ENCODE results near the gene GYG2.
A peak's percentile ranks its signal among the peaks of the same experiment; 100 is the strongest.
"Not testable (repeated sequence)": the region's sequence is repeated elsewhere in the genome, so short reads cannot be mapped to it uniquely, and the experiment has no call there.

GYG2 gene

GRCh38 chrX:2828344-2828958 lies at the start of gene GYG2:
TSS of gene GYG2 (plus strand) at chrX:2828930. CDS start at chrX:2830189, 1,259 bp downstream.
- no peak for DNase-seq

- DNase-seq: not testable (repeated sequence)
Observed at GRCh38 chrX:2780472-2781225, 48.1 kb upstream of the GYG2 start.

- no peak for DNase-seq
Observed at GRCh38 chrX:2781226-2781571, 47.5 kb upstream of the GYG2 start.

DNA sequence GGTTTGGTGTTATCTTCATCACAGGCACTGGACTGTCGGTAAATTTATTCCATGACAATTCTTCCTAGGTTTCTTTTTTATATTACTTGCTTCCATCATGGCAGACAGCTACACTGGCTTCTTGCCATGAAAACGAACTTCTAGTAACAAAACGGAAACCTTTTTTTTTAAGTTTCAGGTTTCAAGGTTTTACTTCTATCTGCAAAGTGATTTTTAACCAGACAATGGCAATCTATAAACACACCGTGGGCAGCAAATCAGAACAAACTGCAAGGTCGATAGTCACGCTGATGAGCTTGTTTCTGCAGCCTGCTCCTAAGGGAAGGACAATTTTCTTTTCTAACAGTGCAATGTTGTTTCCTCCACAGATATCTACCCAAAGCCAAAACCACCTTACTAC lies 47.0 kb upstream of the GYG2 start:
- DNase-seq: no peak

GRCh38 chrX:2782171-2782570 lies 46.6 kb upstream of the GYG2 start:
- DNase-seq: no peak

DNA sequence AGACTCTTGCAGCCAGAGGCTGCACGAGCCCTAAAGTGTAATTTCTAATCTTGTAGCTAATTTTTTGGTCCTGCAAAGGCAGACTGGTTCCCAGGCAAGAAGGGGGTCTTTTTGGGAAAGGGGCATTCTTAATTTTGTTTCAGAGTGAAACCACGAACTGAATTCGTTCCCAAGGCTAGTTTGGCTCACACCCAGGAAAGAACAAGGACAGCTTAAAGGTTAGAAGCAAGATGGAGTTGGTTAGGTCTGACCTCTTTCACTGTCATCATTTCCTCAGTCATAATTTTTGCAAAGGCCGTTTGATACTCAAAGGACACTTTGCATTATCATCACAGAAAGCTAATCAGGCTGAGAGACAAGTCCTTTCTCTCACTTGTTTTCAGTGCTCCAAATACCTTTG lies 46.0 kb upstream of the GYG2 start:
- no peak for DNase-seq

- DNase-seq: no peak
Observed at GRCh38 chrX:2784026-2784425, 44.7 kb upstream of the GYG2 start.

DNA sequence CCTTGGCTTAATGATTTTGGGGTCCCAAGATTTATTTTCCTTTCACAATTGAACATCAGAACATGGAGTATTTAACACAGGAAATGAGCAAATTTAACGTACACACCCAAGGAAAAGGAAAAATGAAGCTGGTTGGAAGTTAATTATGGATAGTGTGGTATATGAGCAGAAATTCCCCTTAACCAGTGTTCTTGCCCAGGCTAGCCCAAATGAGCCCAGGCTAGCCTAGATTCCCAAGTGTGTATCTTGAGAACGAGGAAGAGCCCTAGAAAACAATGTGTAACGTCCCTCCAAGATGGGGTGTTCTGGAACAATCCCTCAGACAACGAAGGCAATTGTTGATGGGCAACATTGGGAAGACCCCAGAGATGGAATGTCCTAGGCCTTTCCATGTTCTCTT lies 43.2 kb upstream of the GYG2 start:
- DNase-seq: no peak

- DNase-seq: no peak
Observed at GRCh38 chrX:2788980-2789379, 39.8 kb upstream of the GYG2 start.

DNA sequence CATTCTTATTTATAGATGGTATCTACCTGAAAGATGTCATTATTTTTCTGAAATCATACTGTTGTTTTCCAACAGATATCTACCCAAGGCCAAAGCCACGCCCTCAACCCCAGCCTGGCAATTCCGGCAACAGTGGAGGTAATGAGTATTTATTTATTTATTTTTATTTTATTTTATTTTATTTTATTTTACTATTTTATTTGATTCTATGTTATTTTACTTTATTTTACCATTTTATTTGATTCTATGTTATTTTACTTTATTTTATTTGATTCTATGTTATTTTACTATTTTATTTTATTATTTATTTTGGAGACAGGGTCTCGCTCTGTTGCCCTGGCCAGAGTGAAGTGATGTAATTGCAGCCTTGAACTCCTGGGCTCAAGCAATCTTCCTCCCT lies 39.2 kb upstream of the GYG2 start:
- DNase-seq: no peak

DNA sequence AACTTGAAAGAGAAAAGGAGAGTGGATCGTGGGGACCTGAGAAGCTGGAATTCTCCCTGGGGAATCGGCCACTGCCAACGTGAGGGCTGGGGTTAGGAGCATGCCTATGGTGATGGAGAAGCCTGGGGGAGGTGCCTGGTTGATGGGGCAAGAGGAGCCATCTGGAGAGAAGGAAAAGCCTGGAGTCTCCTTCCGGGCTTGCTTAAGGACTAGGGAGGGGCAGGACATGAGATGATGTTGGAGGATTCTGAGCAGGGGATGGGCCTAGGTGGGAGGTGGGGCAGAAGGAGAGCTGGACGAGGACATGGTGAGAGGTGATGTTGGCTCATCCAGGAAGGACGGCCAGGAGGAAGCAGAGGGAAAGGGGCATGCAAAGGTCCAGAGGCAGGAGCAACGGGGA lies 35.0 kb upstream of the GYG2 start:
- no peak for DNase-seq

DNA sequence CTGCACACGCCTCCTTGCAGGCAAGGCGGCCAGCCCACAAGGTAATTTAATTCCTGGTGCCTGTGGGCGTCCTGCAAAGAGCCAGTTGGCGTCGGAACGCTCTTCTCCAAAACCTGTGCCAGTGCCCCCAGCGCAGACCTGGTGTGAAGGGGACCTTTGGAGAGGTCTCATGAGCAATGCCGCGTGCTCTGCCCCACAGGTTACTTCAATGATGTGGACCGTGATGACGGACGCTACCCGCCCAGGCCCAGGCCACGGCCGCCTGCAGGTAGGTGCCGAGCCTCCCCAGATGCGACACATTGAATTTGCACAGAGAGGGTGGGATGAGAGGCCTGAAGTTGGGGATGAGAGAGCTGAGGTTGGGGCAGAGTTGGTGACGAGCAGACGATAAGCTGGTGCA lies 34.4 kb upstream of the GYG2 start:
- DNase-seq: no peak

DNA sequence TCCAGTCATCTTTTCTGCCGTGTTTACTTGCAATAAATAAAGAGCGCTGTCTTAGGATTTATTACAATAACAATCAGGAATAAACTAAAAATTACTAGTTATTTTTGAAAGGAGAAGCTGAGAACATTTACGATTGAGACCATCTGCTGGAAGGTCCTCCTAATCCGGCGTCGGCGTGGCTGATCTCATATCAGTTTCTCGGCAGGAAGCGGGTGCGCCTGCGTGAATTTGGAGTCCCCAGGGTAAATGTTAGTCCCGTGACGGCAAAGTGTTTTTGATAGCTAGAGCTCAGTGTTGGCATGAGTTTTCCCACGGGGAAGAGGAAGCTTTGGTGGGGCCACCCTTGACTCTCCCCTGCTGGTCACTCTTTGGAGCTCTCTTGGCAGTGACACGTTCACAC lies 31.9 kb upstream of the GYG2 start:
- DNase-seq: peak; percentile 2 to 35

DNA sequence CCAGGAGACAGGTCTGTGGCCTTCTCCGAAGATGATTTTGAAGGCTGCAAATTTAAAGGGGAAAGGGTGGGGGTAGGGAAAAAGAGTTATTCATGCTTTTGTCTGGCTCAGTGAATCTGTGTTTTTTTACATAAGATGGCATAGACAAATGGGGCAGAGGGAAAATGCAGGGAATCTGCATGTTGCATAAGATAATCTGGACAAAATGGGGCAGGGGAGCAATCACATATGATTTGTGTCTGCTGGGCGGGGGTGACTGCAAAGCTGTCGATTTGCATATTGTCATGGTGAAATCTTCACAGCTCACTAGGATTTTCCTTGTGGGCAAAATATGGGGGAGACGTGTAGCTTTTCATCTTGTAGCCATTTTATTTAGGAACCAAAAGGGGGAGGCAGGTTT lies 29.4 kb upstream of the GYG2 start:
- DNase-seq: no peak

DNA sequence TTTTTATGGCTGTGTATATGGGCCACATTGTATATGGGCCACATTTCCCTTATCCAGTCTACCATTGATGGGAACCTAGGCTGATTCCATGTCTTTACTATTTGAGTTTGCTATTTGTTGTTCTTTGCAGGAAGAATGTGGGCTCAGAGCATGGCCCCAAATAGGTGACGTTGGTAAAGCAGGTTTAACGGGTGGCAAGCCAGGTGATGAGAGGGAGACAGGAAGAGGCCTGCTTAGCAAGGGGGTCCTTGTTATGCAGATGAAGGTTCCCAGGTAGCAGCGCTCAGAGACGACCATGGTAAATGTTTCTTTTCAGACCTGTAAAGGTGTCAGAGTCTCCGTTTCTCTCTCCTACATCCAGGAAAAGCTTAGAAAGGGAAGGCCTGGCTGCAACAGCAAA lies 28.8 kb upstream of the GYG2 start:
- not testable (repeated sequence) for DNase-seq

GRCh38 chrX:2801223-2801622 lies 27.5 kb upstream of the GYG2 start:
- DNase-seq: no peak

DNA sequence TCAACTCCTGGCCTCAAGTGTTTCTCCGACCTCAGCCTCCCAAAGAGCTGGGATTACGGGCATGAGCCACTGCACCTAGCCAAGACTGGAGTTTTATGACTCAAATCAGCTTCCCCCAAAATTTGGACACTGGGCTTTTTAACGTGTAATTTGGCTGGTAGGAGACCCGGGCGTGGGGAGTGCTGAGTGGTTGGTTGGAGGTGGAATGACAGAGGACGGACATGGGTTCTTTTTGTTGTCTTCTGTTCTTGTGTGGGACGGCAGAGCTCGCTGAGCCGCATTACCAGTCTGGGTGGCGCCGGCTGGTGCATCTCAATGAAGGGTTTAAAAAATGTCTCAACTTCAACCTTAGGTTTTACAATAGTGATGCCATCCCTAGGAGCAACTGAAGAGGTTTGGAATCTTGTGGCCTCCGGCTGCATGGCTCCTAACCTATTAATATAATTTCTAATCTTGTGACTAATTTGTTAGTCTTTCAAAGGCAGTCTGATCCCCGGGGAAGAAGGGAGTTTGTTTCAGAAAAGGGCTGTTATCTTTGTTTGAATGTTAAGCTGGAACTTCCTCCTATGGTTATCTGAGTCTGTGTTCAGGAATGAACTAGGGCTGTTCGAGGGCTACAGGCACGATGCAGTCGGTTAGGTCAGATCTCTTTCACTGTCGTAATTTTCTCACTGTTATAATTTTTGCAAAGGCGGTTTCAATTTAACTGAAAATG lies 26.2 kb upstream of the GYG2 start:
- not testable (repeated sequence) for DNase-seq

DNA sequence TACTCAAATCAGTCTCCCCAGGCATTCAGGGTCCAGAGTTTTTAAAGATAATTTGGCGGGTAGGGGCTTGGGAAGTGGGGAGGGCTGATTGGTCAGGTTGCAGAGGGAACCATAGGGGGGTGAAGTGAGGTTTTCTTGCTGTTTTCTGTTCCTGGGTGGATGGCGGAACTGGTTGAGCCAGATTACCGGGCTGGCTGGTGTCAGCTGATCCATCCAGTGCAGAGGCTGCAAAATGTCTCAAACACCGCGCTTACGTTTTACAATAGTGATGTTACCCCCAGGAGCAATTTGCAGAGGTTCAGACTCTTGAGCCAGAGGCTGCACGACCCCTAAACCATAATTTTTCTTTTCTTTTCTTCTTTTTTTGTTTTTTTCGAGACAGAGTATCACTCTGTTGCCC lies 25.2 kb upstream of the GYG2 start:
- not testable (repeated sequence) for DNase-seq

GRCh38 chrX:2804106-2804843 lies 24.5 kb upstream of the GYG2 start:
- DNase-seq: not testable (repeated sequence)

GRCh38 chrX:2804858-2805257 lies 23.9 kb upstream of the GYG2 start:
- DNase-seq: not testable (repeated sequence)

DNA sequence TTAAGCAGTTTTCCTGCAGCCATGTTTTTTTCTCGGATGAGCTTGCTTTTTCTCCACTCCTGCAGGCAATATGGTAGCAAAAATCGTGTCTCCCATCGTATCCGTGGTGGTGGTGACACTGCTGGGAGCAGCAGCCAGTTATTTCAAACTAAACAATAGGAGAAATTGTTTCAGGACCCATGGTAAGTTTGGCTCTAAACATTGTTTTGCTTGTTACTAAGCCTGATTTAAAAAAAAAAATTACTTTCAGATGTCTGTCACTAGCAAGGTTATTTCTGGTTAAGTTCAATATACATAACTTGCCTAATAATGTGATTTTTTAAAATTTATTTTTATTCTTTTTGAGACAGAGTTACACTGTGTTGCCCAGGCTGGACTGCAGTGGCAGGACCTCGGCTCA lies 17.5 kb upstream of the GYG2 start:
- DNase-seq: no peak

GRCh38 chrX:2812161-2812907 lies 16.4 kb upstream of the GYG2 start:
- DNase-seq: peak; percentile 4 to 50

GRCh38 chrX:2817036-2817435 lies 11.7 kb upstream of the GYG2 start:
- no peak for DNase-seq

Data from inflammatory macrophage treated with lipopolysaccharide for 1 hour (primary cell).